Breast epithelium (tissue), 4 donors: ENCODE results near the gene PTH1R. TPM values are rescaled to one million over a fixed set of nuclear protein-coding genes. Genes with fewer than 3 reads are reported as not detected.
A peak's percentile ranks its signal among the peaks of the same experiment; 100 is the strongest.

Experiments
- DNase-seq, 2 donors: peaks; one replicate each; pipeline ENCODE4 v3.0.0-alpha.2; 2019; ENCODE audit warnings: low spot score in 2 of 2
- H3K27ac ChIP-seq, 2 donors: fragments of 200-600 bp; sonication (generic) in 1 of 2; one replicate each; pipeline ENCODE4 v1.5.1; 2016 to 2019; ENCODE audit warnings: mild to moderate bottlenecking in 1 of 2
- H3K27me3 ChIP-seq, 2 donors: fragments of 200-600 bp; sonication (generic) in 1 of 2; one replicate each; pipeline versions ENCODE4 v1.5.1 to v1.6.0; 2017 to 2019; ENCODE audit warnings: control low read depth in 1 of 2, mild to moderate bottlenecking in 1 of 2
- H3K36me3 ChIP-seq: fragments of 200-600 bp; one replicate; pipeline ENCODE4 v1.5.1; 2019
- H3K4me1 ChIP-seq, 2 donors: fragments of 200-600 bp; sonication (generic); one replicate each; pipeline ENCODE4 v1.5.1; 2016 to 2019; ENCODE audit warnings: control low read depth in 1 of 2
- H3K4me3 ChIP-seq, 3 donors: fragments of 200-600 bp; sonication (generic); 1 replicate in 2 of 3; 2 replicates in 1 of 3; pipeline ENCODE4 v1.5.1; 2016 to 2019; ENCODE audit warnings: mild to moderate bottlenecking in 3 of 3, moderate library complexity in 2 of 3
- H3K9me3 ChIP-seq, 2 donors: fragments of 200-600 bp; sonication (generic) in 1 of 2; one replicate each; pipeline ENCODE4 v1.5.1; 2016 to 2019; ENCODE audit warnings: control low read depth in 1 of 2
- CTCF ChIP-seq, 3 donors: fragments of 450-650 bp; IDR thresholded peaks; one replicate each; pipeline ENCODE4 v1.5.1; 2016 to 2017; ENCODE audit warnings: antibody characterized with exemption in 3 of 3, mild to moderate bottlenecking in 3 of 3, moderate library complexity in 3 of 3
- POLR2A ChIP-seq: fragments of 450-650 bp; IDR thresholded peaks from one replicate; pipeline ENCODE4 v1.6.1; 2016; ENCODE audit warnings: antibody characterized with exemption, mild to moderate bottlenecking, moderate library complexity
- POLR2AphosphoS5 ChIP-seq, 3 donors: sonication (generic); formaldehyde crosslinking; IDR thresholded peaks; one replicate each; pipeline ENCODE4 v1.6.1; 2017; ENCODE audit warnings: antibody characterized with exemption in 3 of 3
- intact Hi-C: fragments of 100-400 bp; cut with DNase I; formaldehyde crosslinking; loops from one replicate; pipeline ENCODE4 v1.15.1; 2023; ENCODE audit warnings: low total_unique reads
- total RNA-seq, 3 donors: library from RNA; depleted of rRNA; stranded (reverse); fragments of >200 nt; gene quantifications; one replicate each; pipeline ENCODE4 v1.1.0, GENCODE V29; 2016

PTH1R gene
- total RNA-seq, 3 donors from 2014 or later, result 4.7 to 38.2 (median 13.4) TPM

- TF ChIP-seq POLR2AphosphoS5 (IDR thresholded peaks at IDR 0.05) (no peak), POLR2A (no peak), CTCF (IDR thresholded peaks at IDR 0.05) (no peak)
- Histone ChIP-seq H3K36me3 (no peaks in the 10 kb centered on the region), H3K27me3 (no peaks in the 10 kb centered on the region), H3K4me1 (peaks cover 0 to 31% of the 10 kb centered on the region in 2 donors), H3K27ac (peak overlapping the region; percentile 69 to 75), H3K4me3 (no peak overlapping the region), H3K9me3 (no peaks in the 10 kb centered on the region)
- no peak for DNase-seq
- intact Hi-C loops, result no loop called here
Measured at GRCh38 chr3:46948830-46949671, 71.5 kb downstream of the PTH1R start.

GRCh38 chr3:46950177-46950576, 72.7 kb downstream of the PTH1R start:
- intact Hi-C loops, result no loop called here
- Histone ChIP-seq H3K4me3 (no peak overlapping the region), H3K4me1 (peaks cover 0 to 41% of the 10 kb centered on the region in 2 donors), H3K9me3 (no peaks in the 10 kb centered on the region), H3K36me3 (no peaks in the 10 kb centered on the region), H3K27me3 (no peaks in the 10 kb centered on the region), H3K27ac (no peak overlapping the region)
- no peak for DNase-seq
- TF ChIP-seq CTCF (IDR thresholded peaks at IDR 0.05) (no peak), POLR2A (no peak), POLR2AphosphoS5 (IDR thresholded peaks at IDR 0.05) (no peak)

- DNase-seq, result no peak
- Histone ChIP-seq H3K9me3 (no peaks in the 10 kb centered on the region), H3K4me1 (peaks cover 0 to 43% of the 10 kb centered on the region in 2 donors), H3K27ac (no peak overlapping the region), H3K4me3 (no peak overlapping the region), H3K36me3 (no peaks in the 10 kb centered on the region), H3K27me3 (no peaks in the 10 kb centered on the region)
- intact Hi-C loops, result no loop called here
- TF ChIP-seq POLR2AphosphoS5 (IDR thresholded peaks at IDR 0.05) (no peak), POLR2A (no peak)
Measured at GRCh38 chr3:46950650-46951241, 73.2 kb downstream of the PTH1R start.

GRCh38 chr3:46952813-46953212, 75.3 kb downstream of the PTH1R start:
- H3K4me1 ChIP-seq, result peaks cover 0 to 31% of the 10 kb centered on the region in 2 donors
- H3K36me3 ChIP-seq, result no peaks in the 10 kb centered on the region
- no peaks in the 10 kb centered on the region for H3K9me3 ChIP-seq

More at GRCh38 chr3:46952813-46953212, 75.3 kb downstream of the PTH1R start:
- Histone ChIP-seq H3K4me3 (no peak overlapping the region), H3K27me3 (no peaks in the 10 kb centered on the region), H3K27ac (no peak overlapping the region)
- intact Hi-C loops, result no loop called here
- TF ChIP-seq POLR2A (no peak), CTCF (IDR thresholded peaks at IDR 0.05) (no peak), POLR2AphosphoS5 (IDR thresholded peaks at IDR 0.05) (no peak)
- DNase-seq, result no peak

Other genes starting within 250 kb of the PTH1R start
- 10 to 100 TPM in 2 of 3 donors, 1 to 10 TPM in 1; 6.7 to 22.9 (median 20.6) TPM for gene ALS2CL, start 184.0 kb upstream of the PTH1R start, total RNA-seq
- gene TMIE, start 176.3 kb upstream of the PTH1R start, total RNA-seq, result not detected
- 1 to 10 TPM in 2 of 3 donors, not detected in 1; 2.9 to 3.6 TPM for gene PRSS50, start 159.9 kb upstream of the PTH1R start, total RNA-seq
- 1 to 10 TPM; 5.9 to 8.5 (median 6.2) TPM for gene MYL3, start 14.3 kb upstream of the PTH1R start, total RNA-seq
- 10 to 100 TPM; 27.0 to 50.2 (median 43.9) TPM for gene CCDC12, start 99.0 kb downstream of the PTH1R start, total RNA-seq
- gene NBEAL2, start 101.9 kb downstream of the PTH1R start, total RNA-seq, result 10 to 100 TPM; 16.8 to 58.3 (median 54.4) TPM